ENCODE measurements around the gene DLG2.

Gene DLG2

DNA sequence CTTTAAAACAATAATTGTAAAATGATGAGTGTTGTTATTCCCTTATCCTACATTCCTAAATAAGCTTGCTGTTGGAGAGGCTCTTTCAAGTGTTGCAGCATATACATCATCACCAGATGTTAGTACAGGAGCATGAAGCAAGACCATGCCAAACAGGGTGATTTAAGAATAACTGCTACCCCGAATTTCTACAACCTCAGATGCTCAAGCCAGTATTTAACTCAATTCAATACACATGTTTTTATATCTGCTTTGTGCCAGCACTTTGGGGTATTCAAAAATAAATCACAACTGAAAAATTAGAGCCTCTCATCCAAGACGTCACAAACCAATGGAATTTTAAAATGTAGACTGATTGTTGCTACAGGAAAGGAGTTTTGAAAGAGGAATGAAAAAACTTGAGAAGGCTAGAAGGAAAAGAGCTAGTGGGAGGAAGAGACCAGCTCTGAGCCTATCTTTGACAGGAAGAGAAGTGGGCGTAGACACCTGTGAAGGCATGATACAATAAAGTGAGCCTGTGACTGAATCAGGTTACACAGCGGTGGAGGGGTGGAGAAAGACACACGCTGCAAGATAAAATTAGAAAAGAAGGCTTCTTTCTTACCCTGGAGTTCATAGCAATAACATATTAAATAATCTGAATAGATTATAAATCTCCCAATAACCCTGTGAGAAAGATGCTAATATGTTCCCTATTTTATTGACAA lies 95.8 kb downstream of the DLG2 start:
- TF ChIP-seq, protein P1, sequence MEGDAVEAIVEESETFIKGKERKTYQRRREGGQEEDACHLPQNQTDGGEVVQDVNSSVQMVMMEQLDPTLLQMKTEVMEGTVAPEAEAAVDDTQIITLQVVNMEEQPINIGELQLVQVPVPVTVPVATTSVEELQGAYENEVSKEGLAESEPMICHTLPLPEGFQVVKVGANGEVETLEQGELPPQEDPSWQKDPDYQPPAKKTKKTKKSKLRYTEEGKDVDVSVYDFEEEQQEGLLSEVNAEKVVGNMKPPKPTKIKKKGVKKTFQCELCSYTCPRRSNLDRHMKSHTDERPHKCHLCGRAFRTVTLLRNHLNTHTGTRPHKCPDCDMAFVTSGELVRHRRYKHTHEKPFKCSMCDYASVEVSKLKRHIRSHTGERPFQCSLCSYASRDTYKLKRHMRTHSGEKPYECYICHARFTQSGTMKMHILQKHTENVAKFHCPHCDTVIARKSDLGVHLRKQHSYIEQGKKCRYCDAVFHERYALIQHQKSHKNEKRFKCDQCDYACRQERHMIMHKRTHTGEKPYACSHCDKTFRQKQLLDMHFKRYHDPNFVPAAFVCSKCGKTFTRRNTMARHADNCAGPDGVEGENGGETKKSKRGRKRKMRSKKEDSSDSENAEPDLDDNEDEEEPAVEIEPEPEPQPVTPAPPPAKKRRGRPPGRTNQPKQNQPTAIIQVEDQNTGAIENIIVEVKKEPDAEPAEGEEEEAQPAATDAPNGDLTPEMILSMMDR (IDR thresholded peaks at IDR 0.05), result no peak

- TF ChIP-seq, protein P1 (IDR thresholded peaks at IDR 0.05), result no peak
Measured at GRCh38 chr11:85530634-85531033, 96.5 kb downstream of the DLG2 start.

DNA sequence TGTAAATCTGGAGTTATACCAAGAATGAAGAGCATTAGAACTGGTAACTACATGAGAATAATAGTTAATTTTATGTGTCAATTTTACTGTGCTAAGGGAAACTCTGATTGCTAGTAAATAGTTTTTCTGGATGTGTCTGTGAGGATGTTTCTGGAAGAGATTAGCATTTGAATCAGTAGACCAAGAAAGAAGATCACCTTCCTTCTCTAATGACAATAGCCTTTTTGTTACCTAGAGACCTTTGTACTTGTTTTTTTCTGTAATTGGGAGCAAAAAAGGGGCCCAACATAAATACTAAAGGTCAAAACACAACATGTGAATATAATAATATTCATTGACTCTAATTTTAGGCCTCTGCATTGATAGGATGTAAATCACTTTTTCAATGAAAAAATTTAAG lies 100.6 kb downstream of the DLG2 start:
- TF ChIP-seq, protein P1 (IDR thresholded peaks at IDR 0.05), result no peak

DNA sequence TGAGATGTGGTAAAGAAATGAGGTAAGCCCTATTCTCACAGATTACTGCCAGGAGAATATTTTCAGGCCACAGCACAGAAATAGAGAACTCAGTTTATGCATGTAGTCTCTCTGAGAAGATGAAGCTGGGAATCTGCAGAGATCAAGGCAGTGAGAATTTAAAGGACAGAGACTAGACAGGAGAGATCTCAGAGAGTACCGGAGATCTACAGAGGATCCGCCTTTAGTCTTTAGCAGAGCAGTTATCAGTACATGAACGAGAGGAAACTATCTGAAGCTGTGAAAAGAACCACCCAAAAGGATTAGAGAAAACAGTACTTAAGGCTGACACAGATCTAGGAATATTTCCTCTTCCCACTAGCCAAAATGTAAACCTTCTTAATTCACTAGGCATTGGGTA lies 101.5 kb downstream of the DLG2 start:
- TF ChIP-seq, protein P1 (IDR thresholded peaks at IDR 0.05), result no peak

GRCh38 chr11:85517272-85517671 lies 109.9 kb downstream of the DLG2 start:
- TF ChIP-seq, protein P1 (IDR thresholded peaks at IDR 0.05), result no peak

- TF ChIP-seq, protein P1 (IDR thresholded peaks at IDR 0.05), result no peak
Measured at GRCh38 chr11:85495918-85496317, 131.2 kb downstream of the DLG2 start.

DNA sequence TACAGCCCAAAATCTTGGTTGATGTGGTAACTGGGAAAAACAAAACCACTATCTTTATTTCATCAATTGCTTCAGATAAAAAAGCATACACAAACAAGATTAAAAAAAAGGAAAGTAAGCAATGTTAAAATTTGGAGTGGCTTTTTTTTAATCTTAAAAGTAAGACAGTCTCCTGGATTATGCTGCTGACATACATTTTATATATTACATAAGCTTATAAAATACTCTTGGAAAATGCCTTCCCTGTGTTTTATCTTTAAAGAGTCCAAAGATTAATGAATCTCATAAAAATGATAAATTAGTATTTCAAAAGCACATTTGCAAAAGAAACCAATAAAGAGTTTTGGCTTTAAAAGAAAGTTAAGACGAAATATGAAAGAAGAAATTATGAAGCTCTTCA lies 132.7 kb downstream of the DLG2 start:
- TF ChIP-seq, protein P1 (IDR thresholded peaks at IDR 0.05), result no peak

DNA sequence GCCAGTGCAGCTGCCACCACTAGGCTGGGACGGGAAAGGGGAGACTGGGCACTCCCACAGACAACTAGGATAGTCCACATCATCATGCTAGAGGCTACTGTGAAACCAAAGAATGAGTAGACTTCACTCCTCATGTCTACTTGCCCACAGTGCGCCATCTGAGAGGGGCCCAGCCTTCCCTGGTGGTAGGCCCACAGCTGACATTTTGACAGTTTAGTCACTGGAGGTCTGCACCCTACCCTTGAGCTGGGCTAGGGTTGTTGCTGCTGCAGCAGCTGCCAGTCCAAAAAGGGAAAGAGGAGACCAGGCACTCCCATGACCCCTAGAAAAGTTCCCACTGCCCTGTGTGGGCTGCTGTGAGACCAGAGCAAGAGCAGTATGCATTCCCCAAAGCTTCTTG lies 141.2 kb downstream of the DLG2 start:
- TF ChIP-seq, protein P1 (IDR thresholded peaks at IDR 0.05), result no peak

Data from LNCAP (cell line).